ENCODE results near the gene KDELR1.
A peak's percentile ranks its signal among the peaks of the same experiment; 100 is the strongest.

The KDELR1 gene

DNA sequence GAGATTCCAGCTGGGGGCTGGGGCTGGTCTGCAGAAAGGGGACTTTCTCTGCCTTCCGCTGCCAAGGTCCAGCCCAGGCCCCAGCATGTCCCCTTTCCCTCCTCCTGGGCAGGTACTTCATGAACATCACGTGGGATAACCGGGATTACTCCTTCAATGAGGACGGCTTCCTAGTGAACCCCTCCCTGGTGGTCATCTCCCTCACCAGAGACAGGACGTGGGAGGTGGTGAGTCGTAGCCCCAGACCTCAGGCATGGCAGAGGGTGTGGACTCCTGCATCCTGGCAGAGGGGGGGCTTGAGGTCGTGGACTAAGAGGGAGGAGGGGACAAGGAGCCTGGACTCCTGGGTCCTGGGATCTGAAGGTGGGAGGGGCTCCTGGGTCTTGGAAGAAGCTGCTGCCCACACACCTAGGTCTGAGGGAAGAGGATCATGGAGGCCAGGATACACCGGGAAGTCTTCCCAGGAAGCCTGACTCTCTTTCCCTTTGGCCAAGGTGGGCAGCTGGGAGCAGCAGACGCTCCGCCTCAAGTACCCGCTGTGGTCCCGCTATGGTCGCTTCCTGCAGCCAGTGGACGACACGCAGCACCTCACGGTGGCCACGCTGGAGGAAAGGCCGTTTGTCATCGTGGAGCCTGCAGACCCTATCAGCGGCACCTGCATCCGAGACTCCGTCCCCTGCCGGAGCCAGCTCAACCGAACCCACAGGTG lies 22.7 kb upstream of the KDELR1 start:
- H3K9ac ChIP-seq (ENCODE audit: low read length) = no peak overlapping the region
- no peaks in the 10 kb centered on the region for H3K4me1 ChIP-seq (ENCODE audit: insufficient read depth, low read length)
- no peak overlapping the region for H3K4me3 ChIP-seq (ENCODE audit: low read depth in 1 of 2, low read length in 2 of 2)
- no peak overlapping the region for H3K27ac ChIP-seq (ENCODE audit: low read depth, low read length)
- H3K27me3 ChIP-seq (ENCODE audit: control insufficient read depth in 1 of 2, insufficient read depth in 2 of 2, low read length in 2 of 2) = peaks cover 0 to 34% of the 10 kb centered on the region in 2 donors
- no peaks in the 10 kb centered on the region for H3K36me3 ChIP-seq (ENCODE audit: insufficient read depth, low read length)
- H3K9me3 ChIP-seq (ENCODE audit: low read length) = no peaks in the 10 kb centered on the region

DNA sequence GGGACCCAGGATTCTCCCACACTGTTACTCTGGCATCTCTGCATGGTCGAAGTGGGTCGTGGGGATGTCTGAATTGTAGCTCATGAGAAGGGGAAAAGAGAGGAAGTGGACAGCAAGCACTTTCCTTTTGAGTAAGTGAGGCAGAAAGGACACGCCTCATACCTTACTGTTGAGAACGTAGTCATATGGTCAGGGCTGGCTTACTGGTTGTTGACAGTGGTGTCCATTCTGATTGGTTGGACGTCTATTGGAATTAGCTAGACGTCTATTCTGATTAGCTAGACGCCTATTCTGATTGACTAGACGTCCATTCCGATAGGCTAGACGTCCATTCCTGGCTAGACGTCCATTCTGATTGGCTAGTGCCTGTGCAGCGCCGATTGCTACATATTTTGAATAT lies 14.5 kb upstream of the KDELR1 start:
- Histone ChIP-seq H3K27ac (ENCODE audit: low read depth, low read length) (no peak overlapping the region), H3K9ac (ENCODE audit: low read length) (no peak overlapping the region), H3K9me3 (ENCODE audit: low read length) (no peaks in the 10 kb centered on the region), H3K4me3 (ENCODE audit: low read depth in 1 of 2, low read length in 2 of 2) (no peak overlapping the region), H3K4me1 (ENCODE audit: insufficient read depth, low read length) (no peaks in the 10 kb centered on the region), H3K27me3 (ENCODE audit: control insufficient read depth in 1 of 2, insufficient read depth in 2 of 2, low read length in 2 of 2) (no peaks in the 10 kb centered on the region), H3K36me3 (ENCODE audit: insufficient read depth, low read length) (no peaks in the 10 kb centered on the region)

DNA sequence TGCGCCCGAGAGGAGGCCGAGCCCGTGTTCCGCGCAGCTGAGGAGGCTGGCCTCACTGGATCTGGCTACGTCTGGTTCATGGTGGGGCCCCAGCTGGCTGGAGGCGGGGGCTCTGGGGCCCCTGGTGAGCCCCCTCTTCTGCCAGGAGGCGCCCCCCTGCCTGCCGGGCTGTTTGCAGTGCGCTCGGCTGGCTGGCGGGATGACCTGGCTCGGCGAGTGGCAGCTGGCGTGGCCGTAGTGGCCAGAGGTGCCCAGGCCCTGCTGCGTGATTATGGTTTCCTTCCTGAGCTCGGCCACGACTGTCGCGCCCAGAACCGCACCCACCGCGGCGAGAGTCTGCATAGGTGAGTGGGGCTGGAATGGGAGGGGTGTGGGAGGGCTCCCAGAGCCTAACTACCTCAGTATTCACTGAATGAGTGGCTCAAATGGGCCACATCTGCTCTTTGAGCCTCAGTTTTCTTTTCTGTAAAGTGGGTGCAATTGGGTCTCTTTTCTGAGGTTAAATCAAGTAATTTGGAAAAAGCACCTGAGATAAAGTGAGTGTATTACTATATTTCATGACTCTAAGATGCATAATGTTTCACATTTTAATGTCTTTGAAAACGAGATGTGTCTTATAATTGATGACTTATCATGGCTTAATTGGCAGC lies 13.8 kb upstream of the KDELR1 start:
- H3K4me3 ChIP-seq (ENCODE audit: low read depth in 1 of 2, low read length in 2 of 2) = no peak overlapping the region
- H3K9me3 ChIP-seq (ENCODE audit: low read length) = no peaks in the 10 kb centered on the region
- no peaks in the 10 kb centered on the region for H3K4me1 ChIP-seq (ENCODE audit: insufficient read depth, low read length)
- H3K27ac ChIP-seq (ENCODE audit: low read depth, low read length) = no peak overlapping the region
- H3K36me3 ChIP-seq (ENCODE audit: insufficient read depth, low read length) = no peaks in the 10 kb centered on the region
- H3K9ac ChIP-seq (ENCODE audit: low read length) = no peak overlapping the region
- no peaks in the 10 kb centered on the region for H3K27me3 ChIP-seq (ENCODE audit: control insufficient read depth in 1 of 2, insufficient read depth in 2 of 2, low read length in 2 of 2)

DNA sequence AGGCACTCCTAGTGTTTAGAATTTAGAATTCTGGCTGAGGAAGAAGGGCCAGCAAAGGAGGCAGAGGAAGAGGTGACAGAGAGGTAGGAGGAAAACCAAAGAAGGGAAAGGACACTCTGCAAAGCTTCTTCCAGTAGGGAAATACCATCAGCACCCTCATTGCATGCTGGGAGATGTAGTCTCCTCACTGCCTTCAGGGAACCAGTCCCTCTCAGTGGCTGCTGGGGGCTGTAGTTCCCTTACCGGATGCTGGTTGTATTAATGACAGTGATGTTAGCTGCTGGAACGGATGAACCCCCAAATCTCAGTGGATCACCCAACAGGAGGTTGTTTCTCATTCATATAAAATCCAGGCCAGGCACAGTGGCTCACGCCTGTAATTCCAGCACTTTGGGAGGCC lies 12.3 kb upstream of the KDELR1 start:
- H3K9me3 ChIP-seq (ENCODE audit: low read length) = no peaks in the 10 kb centered on the region
- peaks cover 0 to 4% of the 10 kb centered on the region in 2 donors for H3K27me3 ChIP-seq (ENCODE audit: control insufficient read depth in 1 of 2, insufficient read depth in 2 of 2, low read length in 2 of 2)
- H3K9ac ChIP-seq (ENCODE audit: low read length) = no peak overlapping the region
- H3K27ac ChIP-seq (ENCODE audit: low read depth, low read length) = no peak overlapping the region
- no peak overlapping the region for H3K4me3 ChIP-seq (ENCODE audit: low read depth in 1 of 2, low read length in 2 of 2)
- H3K36me3 ChIP-seq (ENCODE audit: insufficient read depth, low read length) = no peaks in the 10 kb centered on the region
- H3K4me1 ChIP-seq (ENCODE audit: insufficient read depth, low read length) = no peaks in the 10 kb centered on the region

DNA sequence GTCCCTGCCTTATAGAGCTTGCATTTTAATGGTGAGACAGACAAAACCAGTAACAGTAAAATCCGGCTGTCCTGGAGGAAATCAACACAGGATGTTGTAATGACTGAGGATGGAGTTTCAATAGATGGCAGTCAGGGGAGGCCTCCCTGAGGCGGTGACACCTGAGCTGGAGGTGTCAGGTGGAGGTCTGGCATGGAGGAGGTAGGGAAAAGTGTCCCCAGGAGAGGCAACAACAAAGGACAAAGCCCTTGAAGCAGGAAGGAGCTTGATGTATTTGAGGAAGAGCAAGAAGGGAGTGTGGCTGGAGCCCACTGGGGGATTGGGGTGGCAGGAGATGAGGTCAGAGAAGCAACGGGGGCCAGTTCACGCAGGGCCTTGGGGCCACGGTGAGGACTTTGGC lies 9.9 kb upstream of the KDELR1 start:
- Histone ChIP-seq H3K36me3 (ENCODE audit: insufficient read depth, low read length) (no peaks in the 10 kb centered on the region), H3K4me1 (ENCODE audit: insufficient read depth, low read length) (peaks cover 11% of the 10 kb centered on the region), H3K27me3 (ENCODE audit: control insufficient read depth in 1 of 2, insufficient read depth in 2 of 2, low read length in 2 of 2) (peaks cover 18 to 23% of the 10 kb centered on the region in 2 donors), H3K9me3 (ENCODE audit: low read length) (no peaks in the 10 kb centered on the region), H3K27ac (ENCODE audit: low read depth, low read length) (no peak overlapping the region), H3K9ac (ENCODE audit: low read length) (no peak overlapping the region), H3K4me3 (ENCODE audit: low read depth in 1 of 2, low read length in 2 of 2) (no peak overlapping the region)

DNA sequence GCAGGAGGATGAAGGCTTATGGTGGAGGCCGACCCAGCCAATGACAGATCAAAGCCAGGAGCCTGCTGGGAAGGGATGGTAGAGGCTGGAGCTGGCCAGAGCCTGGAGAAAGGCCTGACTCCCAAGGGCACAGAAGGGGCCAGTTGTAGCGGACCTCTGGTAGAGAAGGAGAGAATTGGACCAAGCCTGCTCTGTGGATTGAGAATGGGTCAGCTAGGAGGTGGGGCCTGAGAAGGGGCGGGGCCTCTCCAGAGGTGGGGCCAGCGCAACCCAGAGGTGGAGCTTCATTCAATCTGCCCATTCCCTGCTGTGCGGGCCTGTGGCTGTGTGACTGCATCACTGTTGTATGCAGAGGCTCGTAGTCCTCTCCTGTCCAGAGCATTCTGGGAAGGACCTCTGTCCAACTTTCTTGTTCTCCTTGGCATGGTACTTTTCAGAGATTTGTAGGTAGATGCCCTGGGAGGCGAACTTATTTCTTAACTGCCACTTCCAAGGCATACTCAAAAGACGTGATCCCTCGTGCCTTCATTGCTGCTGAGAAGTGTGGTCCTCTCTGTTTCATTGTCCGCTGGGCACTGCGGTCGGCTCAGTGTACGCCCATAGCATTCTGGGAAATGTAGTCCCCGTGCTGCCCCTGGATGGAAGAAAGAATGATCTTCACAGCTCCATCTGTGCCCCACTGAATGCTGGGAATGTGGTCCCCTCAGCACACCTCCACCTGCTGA lies 8.8 kb upstream of the KDELR1 start:
- H3K27me3 ChIP-seq (ENCODE audit: control insufficient read depth in 1 of 2, insufficient read depth in 2 of 2, low read length in 2 of 2) = peaks cover 29 to 34% of the 10 kb centered on the region in 2 donors
- H3K9ac ChIP-seq (ENCODE audit: low read length) = no peak overlapping the region
- no peak overlapping the region for H3K27ac ChIP-seq (ENCODE audit: low read depth, low read length)
- H3K4me3 ChIP-seq (ENCODE audit: low read depth in 1 of 2, low read length in 2 of 2) = peak overlapping the region in 1 of 2 donors; percentile 37
- no peaks in the 10 kb centered on the region for H3K36me3 ChIP-seq (ENCODE audit: insufficient read depth, low read length)
- H3K4me1 ChIP-seq (ENCODE audit: insufficient read depth, low read length) = peaks cover 11% of the 10 kb centered on the region
- H3K9me3 ChIP-seq (ENCODE audit: low read length) = no peaks in the 10 kb centered on the region

DNA sequence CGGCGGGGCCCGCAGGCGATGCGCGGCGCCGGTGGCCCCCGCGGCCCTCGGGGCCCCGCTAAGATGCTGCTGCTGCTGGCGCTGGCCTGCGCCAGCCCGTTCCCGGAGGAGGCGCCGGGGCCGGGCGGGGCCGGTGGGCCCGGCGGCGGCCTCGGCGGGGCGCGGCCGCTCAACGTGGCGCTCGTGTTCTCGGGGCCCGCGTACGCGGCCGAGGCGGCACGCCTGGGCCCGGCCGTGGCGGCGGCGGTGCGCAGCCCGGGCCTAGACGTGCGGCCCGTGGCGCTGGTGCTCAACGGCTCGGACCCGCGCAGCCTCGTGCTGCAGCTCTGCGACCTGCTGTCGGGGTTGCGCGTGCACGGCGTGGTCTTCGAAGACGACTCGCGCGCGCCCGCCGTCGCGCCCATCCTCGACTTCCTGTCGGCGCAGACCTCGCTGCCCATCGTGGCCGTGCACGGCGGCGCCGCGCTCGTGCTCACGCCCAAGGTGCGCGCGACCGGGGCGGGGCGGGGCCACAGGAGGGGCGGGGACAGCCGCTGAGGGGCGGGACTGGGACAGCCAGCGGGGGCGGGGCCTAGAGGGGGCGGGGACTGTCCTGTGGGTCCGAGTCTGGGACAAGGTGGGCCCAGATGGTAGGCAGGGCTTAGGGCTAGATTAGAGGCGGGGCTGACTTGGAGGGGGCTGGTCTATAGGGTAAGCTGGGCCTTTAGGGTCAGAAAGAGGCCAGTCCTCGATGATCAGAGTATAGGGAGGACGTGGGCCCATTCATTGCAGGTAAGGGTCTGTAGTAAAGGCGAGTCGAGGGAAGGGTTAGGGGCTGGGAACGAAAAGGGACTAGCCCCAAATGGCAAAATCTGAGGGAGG lies 7.3 kb upstream of the KDELR1 start:
- no peak overlapping the region for H3K27ac ChIP-seq (ENCODE audit: low read depth, low read length)
- no peak overlapping the region for H3K9ac ChIP-seq (ENCODE audit: low read length)
- H3K27me3 ChIP-seq (ENCODE audit: control insufficient read depth in 1 of 2, insufficient read depth in 2 of 2, low read length in 2 of 2) = peaks cover 42 to 49% of the 10 kb centered on the region in 2 donors
- H3K4me3 ChIP-seq (ENCODE audit: low read depth in 1 of 2, low read length in 2 of 2) = peak overlapping the region in 1 of 2 donors; percentile 35
- no peaks in the 10 kb centered on the region for H3K9me3 ChIP-seq (ENCODE audit: low read length)
- H3K4me1 ChIP-seq (ENCODE audit: insufficient read depth, low read length) = peaks cover 15% of the 10 kb centered on the region
- no peaks in the 10 kb centered on the region for H3K36me3 ChIP-seq (ENCODE audit: insufficient read depth, low read length)

DNA sequence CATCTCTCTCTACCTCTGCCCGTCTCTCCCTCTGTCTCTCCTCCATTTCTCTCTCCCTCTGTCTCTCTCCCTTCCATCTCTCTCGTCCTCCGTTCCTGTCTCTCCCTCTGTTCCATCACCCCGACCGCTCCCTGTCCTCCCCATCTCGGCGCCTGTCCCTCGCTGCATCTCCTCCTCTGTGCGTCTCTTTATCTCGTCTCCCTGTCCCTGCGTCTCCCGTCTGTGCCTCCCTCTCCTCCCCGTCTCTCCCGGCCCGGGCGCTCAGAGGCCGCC lies 6.7 kb upstream of the KDELR1 start:
- Histone ChIP-seq H3K4me1 (ENCODE audit: insufficient read depth, low read length) (peaks cover 15% of the 10 kb centered on the region), H3K9me3 (ENCODE audit: low read length) (no peaks in the 10 kb centered on the region), H3K27ac (ENCODE audit: low read depth, low read length) (no peak overlapping the region), H3K4me3 (ENCODE audit: low read depth in 1 of 2, low read length in 2 of 2) (peak overlapping the region in 1 of 2 donors; percentile 35), H3K27me3 (ENCODE audit: control insufficient read depth in 1 of 2, insufficient read depth in 2 of 2, low read length in 2 of 2) (peaks cover 47 to 55% of the 10 kb centered on the region in 2 donors), H3K36me3 (ENCODE audit: insufficient read depth, low read length) (no peaks in the 10 kb centered on the region), H3K9ac (ENCODE audit: low read length) (no peak overlapping the region)

DNA sequence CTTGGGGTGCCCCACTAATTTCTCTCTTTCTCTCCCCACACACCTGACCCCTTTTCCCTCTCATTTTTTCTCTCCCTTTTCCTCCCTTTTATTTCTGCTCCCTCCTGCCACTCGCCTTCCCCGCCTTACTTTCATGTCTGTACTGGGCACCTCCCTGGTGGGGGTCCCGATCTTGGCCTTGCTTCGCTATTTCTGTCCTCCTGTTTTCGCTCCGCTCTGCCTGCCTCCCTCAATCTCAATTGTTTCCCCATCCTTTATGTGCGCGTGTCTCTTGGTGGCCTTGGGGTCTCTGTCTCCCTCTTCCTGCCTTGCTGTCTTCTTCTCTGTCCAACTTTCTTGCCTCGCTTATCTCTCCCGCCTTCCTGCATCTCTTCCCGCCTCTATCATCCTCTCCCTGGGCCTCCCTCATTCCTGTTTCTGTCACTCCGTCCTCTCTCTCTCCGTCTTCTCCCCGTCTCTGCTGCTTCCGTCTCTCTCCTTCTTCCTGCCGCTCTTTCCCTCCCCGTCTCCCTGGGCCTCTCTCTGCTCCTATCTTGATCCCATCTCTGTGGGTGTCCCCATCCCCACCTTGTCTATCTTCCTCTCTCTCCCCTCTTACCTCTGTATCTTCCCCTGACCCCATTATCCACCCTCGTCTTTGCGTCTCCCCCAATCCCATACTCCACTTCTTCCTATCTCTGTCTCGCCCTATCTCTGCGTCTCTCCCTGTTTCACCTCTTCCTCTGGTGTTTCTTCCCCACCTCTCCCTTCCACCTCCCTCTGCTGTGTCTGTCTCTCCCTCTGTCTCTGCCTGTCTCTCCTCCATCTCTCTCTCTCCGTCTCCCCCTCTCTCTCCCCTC lies 6.1 kb upstream of the KDELR1 start:
- Histone ChIP-seq H3K4me1 (ENCODE audit: insufficient read depth, low read length) (peaks cover 15% of the 10 kb centered on the region), H3K27ac (ENCODE audit: low read depth, low read length) (no peak overlapping the region), H3K27me3 (ENCODE audit: control insufficient read depth in 1 of 2, insufficient read depth in 2 of 2, low read length in 2 of 2) (peaks cover 52 to 61% of the 10 kb centered on the region in 2 donors), H3K4me3 (ENCODE audit: low read depth in 1 of 2, low read length in 2 of 2) (peak overlapping the region in 1 of 2 donors; percentile 35), H3K9me3 (ENCODE audit: low read length) (no peaks in the 10 kb centered on the region), H3K9ac (ENCODE audit: low read length) (no peak overlapping the region), H3K36me3 (ENCODE audit: insufficient read depth, low read length) (no peaks in the 10 kb centered on the region)

DNA sequence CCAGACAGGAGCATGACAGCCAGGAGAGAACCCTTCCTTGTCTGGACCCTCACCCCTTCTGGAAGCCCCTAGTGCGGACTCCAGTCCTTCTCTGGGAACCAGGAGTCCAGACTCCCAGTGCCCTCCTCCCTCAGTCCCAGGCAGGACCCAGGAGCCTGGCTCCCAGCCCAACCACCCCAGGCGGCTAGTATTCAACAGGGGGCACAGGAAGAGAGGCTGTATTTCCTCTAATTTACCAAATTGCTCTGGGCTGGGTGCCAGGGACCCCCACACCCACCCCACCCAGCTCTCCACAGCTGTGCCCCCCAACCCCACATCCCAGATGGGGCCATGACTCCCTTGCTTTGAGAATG lies 5.4 kb upstream of the KDELR1 start:
- Histone ChIP-seq H3K27me3 (ENCODE audit: control insufficient read depth in 1 of 2, insufficient read depth in 2 of 2, low read length in 2 of 2) (peaks cover 52 to 67% of the 10 kb centered on the region in 2 donors), H3K36me3 (ENCODE audit: insufficient read depth, low read length) (no peaks in the 10 kb centered on the region), H3K9ac (ENCODE audit: low read length) (no peak overlapping the region), H3K27ac (ENCODE audit: low read depth, low read length) (no peak overlapping the region), H3K4me1 (ENCODE audit: insufficient read depth, low read length) (peaks cover 15% of the 10 kb centered on the region), H3K4me3 (ENCODE audit: low read depth in 1 of 2, low read length in 2 of 2) (no peak overlapping the region), H3K9me3 (ENCODE audit: low read length) (no peaks in the 10 kb centered on the region)

Measured in muscle layer of colon (tissue), 2 donors.